GM18907 (cell line): ENCODE results near the gene ADCY3.

ENCODE experiments used
- ATAC-seq: cut with Tn5 transposase; IDR thresholded peaks from one replicate; pipeline ENCODE4 v1.9.1; 2021; ENCODE audit warnings: mild to moderate bottlenecking, moderate library complexity; ENCODE audit not compliant: unreplicated experiment

The ADCY3 gene

DNA sequence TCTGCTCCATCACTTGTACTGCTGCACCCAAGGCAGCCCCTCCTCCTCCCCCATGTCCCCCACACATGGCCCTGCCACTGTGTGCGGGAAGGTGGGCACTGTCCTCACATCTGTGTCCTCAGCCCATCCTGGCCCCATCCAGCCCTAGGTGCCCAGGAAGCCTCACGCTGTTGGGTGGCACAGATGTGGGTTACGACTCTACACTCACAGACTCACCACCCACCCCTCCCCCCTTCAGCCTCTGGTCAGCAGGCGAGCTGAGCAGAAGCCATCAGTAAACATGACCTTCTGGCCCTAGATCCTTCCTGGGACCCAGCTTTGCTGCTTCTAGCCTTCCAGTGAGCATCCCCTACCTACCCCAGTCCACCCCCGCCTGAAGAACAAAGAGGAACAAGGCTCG lies 43.0 kb downstream of the ADCY3 start:
- no peak for ATAC-seq

DNA sequence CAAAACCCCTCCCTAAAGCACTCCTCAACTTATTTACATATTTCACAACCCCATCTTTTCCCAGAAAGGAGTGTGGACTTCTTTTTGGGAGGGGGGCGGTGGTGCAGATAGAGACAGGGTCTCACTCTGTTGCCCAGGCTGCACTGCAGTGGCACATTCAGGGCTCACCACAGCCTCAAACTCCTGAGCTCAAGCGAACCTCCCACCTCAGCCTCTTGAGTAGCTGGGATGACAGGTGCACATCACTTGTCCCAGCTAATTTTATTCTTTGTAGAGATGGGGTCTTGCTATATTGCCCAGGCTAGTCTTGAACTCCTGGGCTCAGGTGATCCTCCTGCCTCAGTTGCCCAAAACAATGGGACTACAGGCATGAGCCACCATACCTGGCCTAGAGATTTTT lies 44.1 kb downstream of the ADCY3 start:
- no peak for ATAC-seq

DNA sequence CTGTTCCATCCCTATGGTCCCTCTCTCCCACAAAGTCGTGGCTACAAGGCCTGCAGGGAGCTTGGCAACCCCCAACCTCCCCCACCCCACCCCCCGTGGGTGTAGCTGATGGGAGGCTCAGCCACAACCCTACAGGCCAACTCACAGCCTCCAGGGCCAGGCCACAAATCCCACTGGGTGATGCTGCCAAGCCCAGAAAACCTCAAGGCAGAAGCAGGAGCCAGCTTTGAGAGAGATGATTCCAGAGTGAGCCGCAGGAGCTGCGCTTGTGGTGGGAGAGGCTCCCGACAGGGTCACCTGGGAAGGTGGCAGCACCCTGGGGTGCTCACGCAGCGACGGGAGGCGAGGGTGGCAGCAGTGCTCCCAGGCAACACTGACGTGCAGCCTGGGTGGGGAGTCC lies 44.8 kb downstream of the ADCY3 start:
- no peak for ATAC-seq

GRCh38 chr2:24874035-24874434 lies 46.0 kb downstream of the ADCY3 start:
- ATAC-seq, result no peak

GRCh38 chr2:24873619-24874018 lies 46.4 kb downstream of the ADCY3 start:
- no peak for ATAC-seq

DNA sequence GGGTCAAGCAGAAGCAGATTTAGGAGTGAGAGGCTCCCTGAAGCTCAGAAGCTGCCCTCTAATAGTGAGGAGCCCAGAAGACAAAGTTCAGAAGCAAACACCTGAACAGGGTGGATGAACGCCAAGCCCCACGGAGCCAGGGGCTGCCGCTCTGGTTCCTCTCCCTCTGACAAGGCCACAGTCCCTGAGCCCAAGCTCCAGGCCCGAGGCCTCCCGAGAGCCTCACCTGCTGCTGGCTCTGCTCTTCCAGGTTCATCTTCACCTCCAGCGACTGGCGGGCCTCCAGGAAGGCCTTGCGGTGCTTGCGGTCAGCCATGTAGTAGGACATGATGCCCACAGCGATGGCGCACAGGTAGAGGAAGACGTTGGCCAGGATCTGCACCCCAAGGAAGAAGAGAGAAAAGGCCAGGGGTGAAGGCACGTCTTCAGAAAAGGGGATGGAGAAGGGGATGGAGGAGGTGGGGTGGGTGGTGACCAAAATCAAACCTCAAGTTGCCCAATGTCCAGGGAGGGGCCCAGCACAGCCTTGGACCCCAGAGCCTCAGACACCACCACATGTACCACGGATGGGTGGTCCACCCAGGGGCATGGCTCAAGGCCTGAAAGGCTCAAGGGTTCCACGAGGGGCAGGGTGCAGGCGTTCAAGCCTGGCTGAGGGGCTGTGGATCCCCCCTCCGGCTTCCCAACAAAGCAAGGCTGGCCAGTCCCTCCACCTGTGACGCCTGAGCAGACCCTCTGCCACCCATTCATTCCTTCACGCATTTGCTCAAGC lies 47.5 kb downstream of the ADCY3 start:
- ATAC-seq, result no peak

DNA sequence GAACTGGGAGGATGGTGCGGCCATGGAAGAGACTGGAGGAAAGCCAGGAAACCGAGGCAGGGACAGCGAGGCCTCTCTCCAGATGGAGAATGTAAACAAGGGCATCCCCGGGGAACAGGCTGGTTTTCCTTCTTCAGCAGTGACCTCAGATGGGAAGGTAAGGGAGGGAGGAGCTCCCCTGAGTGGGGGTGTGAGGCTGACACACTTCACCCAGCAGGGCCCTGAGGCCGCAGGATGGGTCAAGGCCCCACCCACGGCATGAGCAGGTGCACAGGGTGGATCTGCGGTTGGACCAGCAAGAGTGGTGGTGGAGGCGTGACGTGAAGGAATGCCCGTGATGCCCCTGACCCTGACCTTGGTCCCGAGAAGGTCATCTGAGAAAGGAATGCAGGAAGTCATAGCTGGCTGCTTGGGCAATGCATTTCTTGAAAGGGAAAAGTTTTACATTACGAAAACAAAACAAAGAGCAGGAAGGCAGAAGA lies 48.1 kb downstream of the ADCY3 start:
- no peak for ATAC-seq

DNA sequence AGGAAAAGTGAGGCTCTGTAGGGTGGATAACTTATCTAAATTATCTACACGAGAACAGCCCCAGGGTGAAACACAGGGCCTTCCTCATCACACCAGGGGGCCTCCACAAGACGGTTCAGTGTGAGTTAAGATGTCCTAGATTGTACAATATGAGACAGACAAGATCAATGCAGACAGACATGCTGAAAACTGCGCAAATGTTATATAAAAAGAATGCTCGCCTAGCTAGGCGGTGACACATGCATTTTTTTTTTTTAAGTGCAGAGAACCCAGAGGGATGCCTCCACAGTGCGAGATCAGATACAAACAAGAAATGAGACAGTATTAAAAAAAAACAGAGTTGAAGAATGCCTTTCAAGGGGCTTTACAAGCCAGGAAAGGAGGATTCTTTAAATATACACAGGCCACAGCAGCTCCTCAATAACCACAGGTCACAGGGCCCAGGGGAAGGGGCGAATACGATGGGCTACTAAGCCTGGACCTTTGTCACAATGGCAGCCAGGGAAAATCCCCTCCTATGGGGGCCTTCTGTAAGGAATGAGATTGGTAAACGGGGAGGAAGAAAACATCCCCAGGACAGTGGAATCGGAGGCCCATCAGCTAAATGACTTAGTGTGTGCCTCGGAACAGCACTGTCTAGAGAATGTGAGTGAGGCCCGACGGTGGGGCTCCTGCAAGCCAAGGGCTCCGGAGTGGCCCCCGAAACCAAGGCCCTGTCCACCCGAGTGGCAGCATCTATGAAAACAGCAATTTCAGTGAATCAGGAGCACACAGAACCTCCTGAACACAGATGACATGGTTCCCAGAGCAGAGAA lies 48.9 kb downstream of the ADCY3 start:
- no peak for ATAC-seq

DNA sequence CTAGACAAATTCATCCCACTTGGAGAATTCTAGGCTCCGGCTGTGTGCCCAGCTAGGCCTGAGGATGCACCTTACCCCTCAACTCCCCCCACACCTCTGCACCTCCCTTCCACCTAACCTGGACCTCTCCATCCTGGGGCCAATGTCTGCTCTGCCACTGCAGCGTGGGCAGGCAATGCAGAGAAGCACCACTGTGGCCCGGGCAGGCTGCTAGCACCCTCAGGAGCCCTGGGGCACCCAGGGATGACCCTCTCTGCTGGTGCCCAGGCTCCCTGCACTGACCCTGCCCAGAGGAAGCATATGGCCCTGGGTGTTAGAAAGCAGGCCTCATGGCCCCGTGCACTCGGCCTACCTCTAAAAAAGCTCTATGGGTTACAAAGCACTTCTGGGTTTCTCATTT lies 49.6 kb downstream of the ADCY3 start:
- no peak for ATAC-seq

GRCh38 chr2:24866946-24867345 lies 53.1 kb downstream of the ADCY3 start:
- ATAC-seq, result no peak

DNA sequence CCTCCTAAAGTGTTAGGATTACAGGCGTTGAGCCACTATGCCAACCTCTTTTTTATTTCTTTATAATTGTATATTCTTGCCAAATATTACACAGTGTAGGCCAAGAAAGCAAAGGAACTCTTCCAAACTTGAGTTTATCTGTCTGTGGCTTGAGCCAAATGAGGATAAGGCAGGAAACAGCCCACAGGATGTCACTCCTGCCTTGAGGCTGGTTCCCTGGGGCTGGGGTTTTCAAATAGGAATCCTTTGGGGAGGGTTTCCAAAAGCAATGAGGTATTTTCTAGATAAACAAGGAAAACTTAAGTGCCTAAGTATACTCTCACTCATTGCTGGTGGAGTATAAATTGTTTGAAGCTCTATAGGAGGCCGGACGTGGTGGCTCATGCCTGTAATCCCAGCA lies 56.4 kb downstream of the ADCY3 start:
- no peak for ATAC-seq

GRCh38 chr2:24861500-24861899 lies 58.5 kb downstream of the ADCY3 start:
- ATAC-seq, result no peak

GRCh38 chr2:24860631-24861030 lies 59.4 kb downstream of the ADCY3 start:
- no peak for ATAC-seq

DNA sequence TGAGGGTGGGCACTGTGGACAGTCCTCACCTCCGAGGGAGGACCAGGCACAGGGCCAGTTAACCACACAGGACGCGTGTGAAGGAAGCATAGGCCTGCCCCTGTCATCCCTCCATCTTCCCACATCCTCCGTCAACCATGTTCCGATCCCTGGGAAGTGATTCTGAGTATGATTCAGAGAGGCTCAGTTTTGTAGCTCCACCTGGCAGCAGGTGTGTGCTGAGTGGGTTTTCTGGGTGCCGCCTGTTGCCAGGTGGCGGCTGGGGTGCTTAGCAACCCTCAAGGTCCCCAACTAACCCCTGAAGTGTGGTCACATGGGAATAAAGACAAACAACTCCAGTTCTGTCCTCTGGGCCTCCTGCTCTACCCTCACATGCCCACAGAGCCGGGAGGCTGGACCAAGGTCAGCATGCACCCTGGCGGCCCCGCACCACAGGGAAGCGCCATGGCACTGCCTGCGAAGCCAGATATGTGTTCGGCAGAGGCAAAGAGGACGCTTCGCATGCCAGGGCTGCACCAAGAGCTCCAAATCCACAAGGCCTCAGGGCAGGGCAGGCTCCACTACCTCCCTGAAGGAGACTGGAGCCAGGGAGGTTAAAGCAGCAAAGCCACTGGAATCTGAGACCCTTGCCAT lies 60.0 kb downstream of the ADCY3 start:
- no peak for ATAC-seq

DNA sequence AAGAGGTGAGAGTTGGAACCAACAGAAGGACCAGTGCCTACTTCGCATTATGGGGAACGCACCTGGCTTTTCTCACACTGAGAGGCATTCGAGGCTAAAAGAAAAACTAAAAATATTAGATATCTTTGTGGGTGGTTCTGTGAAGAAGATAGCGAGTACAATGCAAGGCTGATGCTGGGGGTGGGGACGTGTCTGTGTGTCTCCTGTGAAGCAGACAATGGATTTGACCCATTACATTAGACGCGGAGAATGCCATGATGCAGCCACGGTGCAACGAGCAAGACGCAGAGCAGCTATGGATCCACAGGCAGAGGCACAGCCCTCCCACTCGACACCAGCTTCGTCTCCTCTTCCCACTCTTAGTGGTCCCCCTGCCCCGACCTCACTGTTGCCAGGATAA lies 61.0 kb downstream of the ADCY3 start:
- ATAC-seq, result no peak

- no peak for ATAC-seq
Measured at GRCh38 chr2:24857746-24858145, 62.3 kb downstream of the ADCY3 start.

- ATAC-seq, result no peak
Measured at GRCh38 chr2:24856791-24857211, 63.2 kb downstream of the ADCY3 start.

DNA sequence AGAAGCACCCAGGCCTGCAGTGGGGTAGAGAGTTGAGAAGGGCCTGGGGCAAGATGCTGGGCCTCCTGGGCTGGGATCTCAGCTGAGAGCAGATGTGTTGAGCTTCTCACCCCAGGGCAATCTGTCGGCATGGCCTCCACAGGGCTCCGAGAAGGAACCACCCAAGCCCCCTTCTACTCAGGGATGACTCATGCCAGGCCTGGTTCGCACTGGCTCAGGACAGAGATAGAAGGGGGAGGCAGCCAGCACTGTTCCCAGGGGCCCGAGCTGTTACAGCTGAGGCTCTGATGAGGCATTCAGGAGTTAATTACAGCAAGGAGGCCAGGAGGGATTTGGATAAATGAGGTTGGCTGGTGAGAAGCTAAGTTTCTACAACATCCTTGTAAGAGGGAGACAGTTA lies 64.3 kb downstream of the ADCY3 start:
- ATAC-seq, result no peak

GRCh38 chr2:24855022-24855622 lies 64.9 kb downstream of the ADCY3 start:
- no peak for ATAC-seq

DNA sequence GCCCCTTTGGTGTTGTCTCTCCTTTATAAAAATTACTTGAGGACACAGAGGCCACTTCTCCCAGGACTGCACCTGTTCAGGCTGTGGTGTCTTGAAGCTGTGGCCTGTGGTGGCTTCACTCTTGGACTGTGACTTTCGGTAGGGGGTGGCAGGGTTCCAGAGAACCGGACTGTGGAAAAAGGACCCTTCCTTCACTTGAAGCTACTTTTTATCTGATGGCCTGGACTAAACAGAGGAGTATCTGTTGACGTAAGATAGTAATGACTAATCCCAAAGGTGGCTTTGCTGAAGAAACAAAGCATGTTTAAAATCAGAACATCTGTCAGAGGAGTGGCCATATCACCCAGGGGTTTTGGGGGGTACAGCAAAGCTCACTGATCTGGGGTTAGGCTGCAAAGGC lies 66.0 kb downstream of the ADCY3 start:
- ATAC-seq, result no peak

- no peak for ATAC-seq
Measured at GRCh38 chr2:24853046-24853445, 67.0 kb downstream of the ADCY3 start.
